ENCODE measurements around the gene RAD51B.

DNA sequence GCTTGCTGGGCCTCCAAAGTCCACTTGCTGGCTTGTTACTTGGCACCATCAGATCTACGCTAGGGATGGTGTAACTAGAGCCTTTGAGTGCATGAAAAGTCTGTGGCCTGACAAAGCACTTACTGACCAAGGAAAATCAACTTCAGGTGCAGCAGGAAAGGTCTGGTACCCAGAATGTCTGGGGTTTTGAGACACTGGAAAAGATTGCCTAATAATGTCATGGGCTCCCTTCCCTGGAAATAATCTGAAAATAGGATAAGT is 866.6 kb downstream of the RAD51B start:
- TF ChIP-seq, protein P1, sequence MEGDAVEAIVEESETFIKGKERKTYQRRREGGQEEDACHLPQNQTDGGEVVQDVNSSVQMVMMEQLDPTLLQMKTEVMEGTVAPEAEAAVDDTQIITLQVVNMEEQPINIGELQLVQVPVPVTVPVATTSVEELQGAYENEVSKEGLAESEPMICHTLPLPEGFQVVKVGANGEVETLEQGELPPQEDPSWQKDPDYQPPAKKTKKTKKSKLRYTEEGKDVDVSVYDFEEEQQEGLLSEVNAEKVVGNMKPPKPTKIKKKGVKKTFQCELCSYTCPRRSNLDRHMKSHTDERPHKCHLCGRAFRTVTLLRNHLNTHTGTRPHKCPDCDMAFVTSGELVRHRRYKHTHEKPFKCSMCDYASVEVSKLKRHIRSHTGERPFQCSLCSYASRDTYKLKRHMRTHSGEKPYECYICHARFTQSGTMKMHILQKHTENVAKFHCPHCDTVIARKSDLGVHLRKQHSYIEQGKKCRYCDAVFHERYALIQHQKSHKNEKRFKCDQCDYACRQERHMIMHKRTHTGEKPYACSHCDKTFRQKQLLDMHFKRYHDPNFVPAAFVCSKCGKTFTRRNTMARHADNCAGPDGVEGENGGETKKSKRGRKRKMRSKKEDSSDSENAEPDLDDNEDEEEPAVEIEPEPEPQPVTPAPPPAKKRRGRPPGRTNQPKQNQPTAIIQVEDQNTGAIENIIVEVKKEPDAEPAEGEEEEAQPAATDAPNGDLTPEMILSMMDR (conservative IDR thresholded peaks at IDR 0.05): no peak
- TF ChIP-seq ZFX (IDR thresholded peaks at IDR 0.05): no peak

All from C4-2B (cell line).